Caco-2 (cell line): ENCODE measurements around the gene AFF4. TPM values are rescaled to one million over a fixed set of nuclear protein-coding genes. Genes with fewer than 3 reads are reported as not detected.

Source experiments
- BruUV-seq: library from RNA; stranded (reverse); fragments of 400-500 nt; replicated peaks from 2 replicates; lab custom pipeline; 2021; lab: Mats Ljungman, UMichigan
- CTCF ChIA-PET: fragments of 300-600 bp; sonication (Branson Sonifier 250); formaldehyde crosslinking; loops from one replicate; lab custom pipeline; 2022; ENCODE audit warnings: antibody characterized with exemption; lab: Charles Lee
- POLR2A ChIA-PET: fragments of 300-600 bp; sonication (Branson Sonifier 250); formaldehyde crosslinking; loops from one replicate; lab custom pipeline; 2022; ENCODE audit warnings: antibody characterized with exemption; lab: Charles Lee
- DNase-seq, 2 experiments: peaks; one replicate each; pipeline versions ENCODE4 v3.0.0 to v3.0.0-alpha.2; 2020 to 2022
- H3K27me3 ChIP-seq: replicated peaks from 2 replicates; pipeline ENCODE4 v1.6.0; 2011; ENCODE audit warnings: low read length; ENCODE audit not compliant: control insufficient read depth, insufficient read depth
- H3K36me3 ChIP-seq: 2 replicates; pipeline ENCODE4 v1.5.1; 2011; ENCODE audit warnings: low read length; ENCODE audit not compliant: control insufficient read depth, insufficient read depth
- H3K4me1 ChIP-seq: fragments of 250-450 bp; sonication (Bioruptor Pico); 2 replicates; pipeline ENCODE4 v1.5.1; 2020; ENCODE audit warnings: mild to moderate bottlenecking
- H3K4me3 ChIP-seq: 2 replicates; pipeline ENCODE4 v1.5.1; 2011; ENCODE audit warnings: low read depth, mild to moderate bottlenecking, control low read depth, low read length
- H3K9me3 ChIP-seq: fragments of 250-450 bp; sonication (Bioruptor Pico); 2 replicates; pipeline ENCODE4 v1.5.1; 2020; ENCODE audit warnings: mild to moderate bottlenecking, moderate library complexity
- H3K27ac Mint-ChIP-seq: one replicate; pipeline ENCODE4 v1.8.0; 2022; ENCODE audit warnings: mixed read lengths; ENCODE audit not compliant: unreplicated experiment
- H3K27me3 Mint-ChIP-seq: one replicate; pipeline ENCODE4 v1.8.0; 2022; ENCODE audit warnings: mixed read lengths; ENCODE audit not compliant: insufficient read depth, unreplicated experiment
- H3K36me3 Mint-ChIP-seq: one replicate; pipeline ENCODE4 v1.8.0; 2022; ENCODE audit warnings: mild to moderate bottlenecking, mixed read lengths; ENCODE audit not compliant: insufficient read depth, unreplicated experiment
- H3K4me1 Mint-ChIP-seq: one replicate; pipeline ENCODE4 v1.8.0; 2022; ENCODE audit warnings: low read depth, mixed read lengths; ENCODE audit not compliant: unreplicated experiment
- H3K4me3 Mint-ChIP-seq: one replicate; pipeline ENCODE4 v1.8.0; 2022; ENCODE audit warnings: mild to moderate bottlenecking, moderate library complexity, mixed read lengths; ENCODE audit not compliant: unreplicated experiment
- H3K9me3 Mint-ChIP-seq: one replicate; pipeline ENCODE4 v1.8.0; 2022; ENCODE audit warnings: mixed read lengths; ENCODE audit not compliant: unreplicated experiment
- intact Hi-C: fragments of 100-400 bp; cut with micrococcal nuclease; formaldehyde crosslinking; loops from one replicate; pipeline ENCODE4 v1.10.0; 2022; ENCODE audit not compliant: unreplicated experiment
- total RNA-seq: library from RNA; stranded (reverse); gene quantifications from 2 replicates; pipeline ENCODE4 v1.2.3, GENCODE V29; 2022
- TF ChIP-seq, protein P1 (sequence below), 2 experiments: fragments of 200-600 bp in 1 of 2; IDR thresholded peaks; 1 replicate in 1 of 2; 2 replicates in 1 of 2; pipeline versions ENCODE4 v1.5.1 to v1.8.0; 2011 to 2022; ENCODE audit warnings: antibody characterized with exemption in 1 of 2, control low read depth in 1 of 2, inconsistent platforms in 1 of 2, low read depth in 1 of 2, low read length in 1 of 2, mild to moderate bottlenecking in 1 of 2, moderate library complexity in 1 of 2; ENCODE audit not compliant: insufficient read depth in 1 of 2, severe bottlenecking in 1 of 2, unreplicated experiment in 1 of 2

AFF4 gene
- total RNA-seq, 1 experiment from 2014 or later, result 63.9 TPM

DNA sequence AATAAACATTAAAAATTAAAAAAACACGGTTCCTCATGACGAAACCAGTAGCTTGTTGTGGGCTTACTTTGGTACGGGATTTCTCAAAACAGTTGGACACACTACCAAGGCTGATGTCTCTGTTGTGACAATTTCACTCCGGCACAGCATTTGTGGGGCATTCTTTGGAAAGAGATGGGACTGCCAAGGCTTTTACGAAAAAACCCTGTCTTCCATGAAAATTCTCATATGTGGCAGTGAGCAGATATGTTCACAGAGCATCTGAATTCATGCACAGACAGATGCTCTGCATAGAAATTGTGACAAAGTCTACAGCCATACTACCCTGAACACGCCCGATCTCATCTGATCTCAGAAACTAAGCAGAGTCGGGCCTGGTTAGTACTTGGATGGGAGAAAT lies 115.2 kb downstream of the AFF4 start:
- no peak overlapping the region for H3K4me3 Mint-ChIP-seq

DNA sequence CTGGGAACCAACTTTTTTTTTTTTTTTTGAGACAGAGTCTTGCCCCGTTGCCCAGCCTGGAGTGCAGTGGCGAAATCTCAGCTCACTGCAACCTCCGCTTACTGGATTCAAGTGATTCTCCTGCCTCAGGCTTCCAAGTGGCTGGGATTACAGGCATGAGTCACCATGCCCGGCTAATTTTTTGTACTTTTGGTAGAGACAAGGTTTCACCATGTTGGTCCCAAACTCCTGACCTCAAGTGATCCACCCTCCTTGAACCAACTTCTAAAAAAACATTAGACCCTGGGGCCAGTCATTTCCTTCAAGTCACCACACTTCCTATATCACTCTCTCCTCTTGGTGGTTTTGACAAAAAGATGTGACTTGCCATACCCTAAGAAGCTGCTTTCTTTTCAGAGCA lies 122.1 kb downstream of the AFF4 start:
- no TSS peak for BruUV-seq
- no peaks in the 10 kb centered on the region for H3K9me3 Mint-ChIP-seq
- no peak overlapping the region for H3K4me3 Mint-ChIP-seq
- Histone ChIP-seq H3K4me3 (no peak overlapping the region), H3K4me1 (peaks cover 37% of the 10 kb centered on the region), H3K36me3 (no peaks in the 10 kb centered on the region), H3K9me3 (no peaks in the 10 kb centered on the region), H3K27me3 (no peaks in the 10 kb centered on the region)
- no peak overlapping the region for H3K27ac Mint-ChIP-seq
- peaks cover 35% of the 10 kb centered on the region for H3K4me1 Mint-ChIP-seq
- no peak for DNase-seq
- intact Hi-C loops, result no loop called here
- POLR2A ChIA-PET, result interaction anchor here (0.9 kb wide), 1 partner anchor 24 kb away, joined by 4 read pairs; no protein-coding TSS in a partner anchor
- H3K36me3 Mint-ChIP-seq, result peaks cover 7% of the 10 kb centered on the region
- TF ChIP-seq, protein P1, sequence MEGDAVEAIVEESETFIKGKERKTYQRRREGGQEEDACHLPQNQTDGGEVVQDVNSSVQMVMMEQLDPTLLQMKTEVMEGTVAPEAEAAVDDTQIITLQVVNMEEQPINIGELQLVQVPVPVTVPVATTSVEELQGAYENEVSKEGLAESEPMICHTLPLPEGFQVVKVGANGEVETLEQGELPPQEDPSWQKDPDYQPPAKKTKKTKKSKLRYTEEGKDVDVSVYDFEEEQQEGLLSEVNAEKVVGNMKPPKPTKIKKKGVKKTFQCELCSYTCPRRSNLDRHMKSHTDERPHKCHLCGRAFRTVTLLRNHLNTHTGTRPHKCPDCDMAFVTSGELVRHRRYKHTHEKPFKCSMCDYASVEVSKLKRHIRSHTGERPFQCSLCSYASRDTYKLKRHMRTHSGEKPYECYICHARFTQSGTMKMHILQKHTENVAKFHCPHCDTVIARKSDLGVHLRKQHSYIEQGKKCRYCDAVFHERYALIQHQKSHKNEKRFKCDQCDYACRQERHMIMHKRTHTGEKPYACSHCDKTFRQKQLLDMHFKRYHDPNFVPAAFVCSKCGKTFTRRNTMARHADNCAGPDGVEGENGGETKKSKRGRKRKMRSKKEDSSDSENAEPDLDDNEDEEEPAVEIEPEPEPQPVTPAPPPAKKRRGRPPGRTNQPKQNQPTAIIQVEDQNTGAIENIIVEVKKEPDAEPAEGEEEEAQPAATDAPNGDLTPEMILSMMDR (IDR thresholded peaks at IDR 0.05; ENCODE audit: insufficient read depth in 1 of 2, low read depth in 1 of 2, low read length in 1 of 2, severe bottlenecking in 1 of 2, unreplicated experiment in 1 of 2), result no peak
- CTCF ChIA-PET, result interaction anchor here (0.6 kb wide), 1 partner anchor 43 kb away, joined by 7 read pairs; no protein-coding TSS in a partner anchor
- H3K27me3 Mint-ChIP-seq, result no peaks in the 10 kb centered on the region

More for the DNA sequence above, 115.2 kb downstream of the AFF4 start:
- Mint-ChIP-seq H3K27ac (no peak overlapping the region), H3K9me3 (no peaks in the 10 kb centered on the region), H3K27me3 (no peaks in the 10 kb centered on the region), H3K36me3 (no peaks in the 10 kb centered on the region), H3K4me1 (no peaks in the 10 kb centered on the region)
- H3K4me3 ChIP-seq, result no peak overlapping the region
- no peaks in the 10 kb centered on the region for H3K27me3 ChIP-seq
- no peak for DNase-seq
- no peaks in the 10 kb centered on the region for H3K4me1 ChIP-seq
- no peaks in the 10 kb centered on the region for H3K36me3 ChIP-seq
- BruUV-seq, result no TSS peak
- TF ChIP-seq, protein P1 (IDR thresholded peaks at IDR 0.05; ENCODE audit: insufficient read depth in 1 of 2, low read depth in 1 of 2, low read length in 1 of 2, severe bottlenecking in 1 of 2, unreplicated experiment in 1 of 2), result no peak
- POLR2A ChIA-PET, result no interaction called here
- H3K9me3 ChIP-seq, result no peaks in the 10 kb centered on the region
- CTCF ChIA-PET, result no interaction called here
- intact Hi-C loops, result no loop called here

DNA sequence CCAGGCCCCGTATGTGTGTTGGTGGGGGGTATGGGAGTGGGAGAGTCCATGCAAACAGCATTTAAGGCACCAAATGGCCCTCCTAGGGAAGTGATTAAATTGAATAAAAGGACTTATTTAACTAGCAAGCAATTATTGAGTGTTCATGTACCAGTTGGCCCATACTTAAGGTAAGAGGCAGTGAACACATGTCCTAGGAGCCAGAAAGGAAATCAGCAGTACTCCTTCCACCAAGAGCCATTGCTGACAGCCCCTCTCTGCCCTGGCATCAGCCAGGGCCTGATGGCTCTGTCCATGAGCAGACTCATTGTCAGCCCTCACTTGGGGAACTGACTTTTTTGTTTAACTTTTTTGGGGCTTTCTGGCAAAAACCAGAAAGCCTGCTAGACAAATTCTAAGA lies 122.5 kb downstream of the AFF4 start:
- Mint-ChIP-seq H3K4me1 (peaks cover 35% of the 10 kb centered on the region), H3K27me3 (no peaks in the 10 kb centered on the region), H3K4me3 (no peak overlapping the region), H3K9me3 (no peaks in the 10 kb centered on the region), H3K27ac (no peak overlapping the region), H3K36me3 (peaks cover 7% of the 10 kb centered on the region)
- CTCF ChIA-PET, result interaction anchor here (0.6 kb wide), 1 partner anchor 43 kb away, joined by 7 read pairs; no protein-coding TSS in a partner anchor
- Histone ChIP-seq H3K4me1 (peaks cover 37% of the 10 kb centered on the region), H3K27me3 (no peaks in the 10 kb centered on the region), H3K4me3 (no peak overlapping the region), H3K9me3 (no peaks in the 10 kb centered on the region), H3K36me3 (no peaks in the 10 kb centered on the region)
- POLR2A ChIA-PET, result no interaction called here
- DNase-seq, result no peak
- TF ChIP-seq, protein P1 (IDR thresholded peaks at IDR 0.05; ENCODE audit: insufficient read depth in 1 of 2, low read depth in 1 of 2, low read length in 1 of 2, severe bottlenecking in 1 of 2, unreplicated experiment in 1 of 2), result no peak
- no TSS peak for BruUV-seq
- intact Hi-C loops, result no loop called here
